ENCODE data around the gene PEF1. TPM values are rescaled to one million over a fixed set of nuclear protein-coding genes. Genes with fewer than 3 reads are reported as not detected.

The PEF1 gene
- total and polyA plus RNA-seq, 2 of the 8 experiments (the other 6 are each of a cell fraction or from before 2014, with no cell fraction given) = 35.2 to 69.2 TPM

DNA sequence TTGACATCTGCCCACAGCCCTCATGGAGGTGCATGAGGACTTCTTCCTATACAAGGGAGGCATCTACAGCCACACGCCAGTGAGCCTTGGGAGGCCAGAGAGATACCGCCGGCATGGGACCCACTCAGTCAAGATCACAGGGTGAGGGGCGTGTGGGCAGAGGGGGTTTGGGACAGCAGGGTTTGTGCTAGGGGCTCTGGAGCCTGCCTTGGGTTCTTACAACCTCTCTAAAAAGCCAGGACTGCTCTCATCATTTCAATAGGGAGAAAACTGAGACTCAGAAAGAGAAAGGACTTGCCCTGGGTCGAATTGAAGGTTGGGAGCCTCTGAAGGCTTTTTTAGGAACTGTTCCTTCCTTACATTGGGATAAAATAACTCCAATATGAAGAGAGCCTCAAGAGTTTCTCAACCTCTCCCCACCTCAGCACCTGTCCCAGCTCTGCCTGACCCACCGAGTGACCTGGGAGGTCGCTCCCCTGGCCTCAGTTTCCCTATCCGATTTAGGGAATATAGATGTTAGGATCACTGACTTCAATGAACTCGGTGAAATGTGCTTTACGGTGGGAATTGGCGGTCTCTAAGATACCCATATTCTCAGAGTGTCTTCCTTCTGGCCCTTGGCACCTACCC is 58.8 kb downstream of the PEF1 start:
- no peak overlapping the region for H2BK12ac ChIP-seq (ENCODE audit: low read depth, low read length)
- H4K91ac ChIP-seq (replicated peaks; ENCODE audit: insufficient read length, low read length) = no peak overlapping the region
- no peak for TF ChIP-seq KDM4A (IDR thresholded peaks at IDR 0.05; ENCODE audit: low read depth, low read length, severe bottlenecking)
- no peak for TF ChIP-seq POLR2AphosphoS5 (IDR thresholded peaks at IDR 0.05; ENCODE audit: low read depth, low read length)
- TF ChIP-seq TEAD4 (IDR thresholded peaks at IDR 0.05; ENCODE audit: low read depth, low read length) = no peak
- TF ChIP-seq ZNF274 (IDR thresholded peaks at IDR 0.05; ENCODE audit: borderline replicate concordance, extremely low read depth, low read length) = no peak
- no peak for TF ChIP-seq SP4 (IDR thresholded peaks at IDR 0.05; ENCODE audit: low read length)
- H3K27me3 ChIP-seq (replicated peaks in 1 of 4; ENCODE audit: control insufficient read depth in 3 of 4, extremely low read depth in 1 of 4, insufficient read depth in 3 of 4, low read length in 3 of 4) = peaks cover 0 to 12% (median 5%) of the 10 kb centered on the region in 4 experiments; a peak in 4 of 7 replicates
- POLR2A ChIA-PET (ENCODE audit: partially characterized antibody) = interaction anchor here (1.2 kb wide), 1 partner anchor 59 kb away, joined by 5 read pairs; the partner anchor contains the start of gene PEF1
- H3K18ac ChIP-seq (ENCODE audit: extremely low read depth, low read length) = no peak overlapping the region
- no peaks in the 10 kb centered on the region for H3K9me3 ChIP-seq (ENCODE audit: insufficient read depth in 2 of 2, low read depth in 1 of 2, low read length in 1 of 2)
- no peaks in the 10 kb centered on the region for H3K79me1 ChIP-seq (ENCODE audit: low read depth, low read length)
- no peak overlapping the region for H4K8ac ChIP-seq (ENCODE audit: extremely low read depth, insufficient read depth, low read length)
- 90% methylated on average over 11 of the region's 11 CpGs; no CpG with 5 or more reads in 1 of the 2 experiments for WGBS, 2 experiments (ENCODE audit: extremely low coverage in 1 of 2, insufficient coverage in 1 of 2, insufficient read length in 1 of 2, insufficient replicate concordance in 2 of 2, low coverage in 1 of 2, low lambda C conversion rate in 2 of 2, missing lambda C conversion rate in 1 of 2)
- no peak overlapping the region for H2BK15ac ChIP-seq (ENCODE audit: low read length)
- peaks cover 2 to 18% (median 13%) of the 10 kb centered on the region in 4 experiments for H3K4me1 ChIP-seq (replicated peaks in 1 of 4; ENCODE audit: control insufficient read depth in 3 of 4, insufficient read depth in 4 of 4, low read length in 3 of 4)
- H3K27ac ChIP-seq (ENCODE audit: low read depth, low read length) = no peak overlapping the region
- no peaks in the 10 kb centered on the region for H3K36me3 ChIP-seq (ENCODE audit: control insufficient read depth in 2 of 4, insufficient read depth in 4 of 4, low read length in 3 of 4)
- peak in 1 of 2 experiments; percentile 39 for DNase-seq (ENCODE audit: low read depth in 1 of 2, low spot score in 2 of 2)
- H2AFZ ChIP-seq (ENCODE audit: low read length) = no peak overlapping the region
- H3K4ac ChIP-seq (replicated peaks; ENCODE audit: insufficient read length, low read depth, low read length) = no peak overlapping the region
- H4K5ac ChIP-seq (ENCODE audit: insufficient read length, low read depth, low read length) = no peak overlapping the region
- H3K9ac ChIP-seq (replicated peaks in 1 of 4; ENCODE audit: extremely low read depth in 1 of 4, low read depth in 3 of 4, low read length in 3 of 4) = no peak overlapping the region
- H3K56ac ChIP-seq (replicated peaks; ENCODE audit: insufficient read length, low read depth, low read length) = no peak overlapping the region
- H3K23ac ChIP-seq (ENCODE audit: insufficient read length) = no peak overlapping the region
- H3K79me2 ChIP-seq (ENCODE audit: control insufficient read depth in 1 of 2, insufficient read depth in 2 of 2, low read length in 2 of 2) = no peaks in the 10 kb centered on the region
- 0 out of 2 replicates have a peak overlapping the region, but pooled peaks have one; percentile 16 for H2BK5ac ChIP-seq (ENCODE audit: low read depth, low read length)
- no peak overlapping the region for H2AK5ac ChIP-seq (ENCODE audit: low read depth, low read length)
- H2BK20ac ChIP-seq (ENCODE audit: low read length) = no peak overlapping the region
- no peak overlapping the region for H3K4me2 ChIP-seq (ENCODE audit: insufficient read depth in 1 of 2, low read depth in 2 of 2, low read length in 2 of 2)
- CTCF ChIA-PET (ENCODE audit: partially characterized antibody) = interaction anchor here (0.8 to 4.2 kb wide), 7 partner anchors 8 to 54 kb away, joined by 3 to 43 read pairs (median 4); no protein-coding TSS in a partner anchor
- H4K20me1 ChIP-seq (replicated peaks in 1 of 2; ENCODE audit: control insufficient read depth in 1 of 2, insufficient read depth in 2 of 2, low read length in 2 of 2) = no peaks in the 10 kb centered on the region
- H3K4me3 ChIP-seq (ENCODE audit: extremely low read depth in 1 of 4, insufficient read depth in 2 of 4, low read depth in 3 of 4, low read length in 4 of 4) = no peak overlapping the region
- FAIRE-seq = no peak
- H2BK120ac ChIP-seq (replicated peaks; ENCODE audit: low read depth, low read length) = no peak overlapping the region
- H3K23me2 ChIP-seq (ENCODE audit: low read depth, low read length) = no peaks in the 10 kb centered on the region; the same call in 1 of the 2 replicates
- no peak overlapping the region for H3K14ac ChIP-seq (ENCODE audit: insufficient read length)
